HEK293 (cell line): ENCODE results near the gene IGF2BP2.

ENCODE experiments used
- CTCF ChIA-PET: fragments of 350-600 bp; formaldehyde crosslinking; extraction: SDS; loops from one replicate; lab custom pipeline; 2021; ENCODE audit warnings: antibody characterized with exemption; lab: Yijun Ruan, JAX
- POLR2A ChIA-PET: fragments of 300-600 bp; formaldehyde crosslinking; extraction: SDS; loops from one replicate; lab custom pipeline; 2020; ENCODE audit warnings: antibody characterized with exemption, inconsistent platforms; lab: Yijun Ruan, JAX
- H3K27ac ChIP-seq: fragments of 200-500 bp; sonication (Bioruptor generic); 2 replicates; pipeline ENCODE4 v1.5.1; 2014; ENCODE audit warnings: low read depth, low read length, control low read depth, inconsistent platforms; ENCODE audit errors: extremely low read depth
- H3K36me3 ChIP-seq, 2 experiments: fragments of 200-500 bp in 1 of 2; sonication (Bioruptor generic) in 1 of 2; 1 replicate in 1 of 2; 2 replicates in 1 of 2; pipeline ENCODE4 v1.5.1; 2014 to 2017; ENCODE audit warnings: inconsistent platforms in 2 of 2, low read length in 2 of 2; ENCODE audit not compliant: control insufficient read depth in 2 of 2, insufficient read depth in 1 of 2
- H3K4me1 ChIP-seq: fragments of 200-500 bp; sonication (Bioruptor generic); 2 replicates; pipeline ENCODE4 v1.5.1; 2014; ENCODE audit warnings: mild to moderate bottlenecking, low read length, inconsistent platforms; ENCODE audit not compliant: control insufficient read depth, insufficient read depth
- H3K4me3 ChIP-seq: 2 replicates; pipeline ENCODE4 v1.5.1; 2011; ENCODE audit warnings: low read depth, mild to moderate bottlenecking, control low read depth, low read length, moderate library complexity
- H3K9me3 ChIP-seq: fragments of 200-500 bp; sonication (Bioruptor generic); 2 replicates; pipeline ENCODE4 v1.5.1; 2014; ENCODE audit warnings: low read depth, low read length, inconsistent platforms; ENCODE audit not compliant: control insufficient read depth, insufficient read depth
- YY1 ChIP-seq: fragments of 450-650 bp; formaldehyde crosslinking; IDR thresholded peaks from 2 replicates; pipeline ENCODE4 v1.5.1; 2018; ENCODE audit warnings: missing biosample characterization, missing genetic modification characterization
- ZNF214 ChIP-seq: fragments of 450-650 bp; formaldehyde crosslinking; IDR thresholded peaks from 2 replicates; pipeline ENCODE4 v1.5.1; 2017; ENCODE audit warnings: missing biosample characterization, mild to moderate bottlenecking, missing genetic modification characterization, borderline replicate concordance
- ZNF335 ChIP-seq: fragments of 450-650 bp; formaldehyde crosslinking; conservative IDR thresholded peaks from 2 replicates; pipeline ENCODE4 v1.5.1; 2016; ENCODE audit warnings: missing biosample characterization, missing genetic modification characterization
- ZNF433 ChIP-seq: fragments of 450-650 bp; formaldehyde crosslinking; IDR thresholded peaks from 2 replicates; pipeline ENCODE4 v1.5.1; 2016; ENCODE audit warnings: missing biosample characterization, missing genetic modification characterization, low read depth
- ZNF529 ChIP-seq: fragments of 450-650 bp; formaldehyde crosslinking; IDR thresholded peaks from 2 replicates; pipeline ENCODE4 v1.5.1; 2017; ENCODE audit warnings: missing genetic modification characterization, missing biosample characterization; ENCODE audit not compliant: insufficient replicate concordance
- ZNF664 ChIP-seq: fragments of 450-650 bp; formaldehyde crosslinking; IDR thresholded peaks from 2 replicates; pipeline ENCODE4 v1.5.1; 2016; ENCODE audit warnings: missing biosample characterization, missing genetic modification characterization
- ZNF837 ChIP-seq: fragments of 450-650 bp; formaldehyde crosslinking; IDR thresholded peaks from 2 replicates; pipeline ENCODE4 v1.5.1; 2016; ENCODE audit warnings: missing biosample characterization, missing genetic modification characterization
- TF ChIP-seq, protein P1 (sequence below): fragments of 450-650 bp; formaldehyde crosslinking; IDR thresholded peaks from 2 replicates; pipeline ENCODE4 v1.5.1; 2016; ENCODE audit warnings: missing biosample characterization, missing genetic modification characterization
- TF ChIP-seq, protein P2 (sequence below): fragments of 450-650 bp; formaldehyde crosslinking; conservative IDR thresholded peaks from 2 replicates; pipeline ENCODE4 v1.5.1; 2016; ENCODE audit warnings: low read depth, missing biosample characterization, missing genetic modification characterization
- TF ChIP-seq, protein P3 (sequence below): fragments of 450-650 bp; formaldehyde crosslinking; IDR thresholded peaks from 2 replicates; pipeline ENCODE4 v1.5.1; 2016; ENCODE audit warnings: missing biosample characterization, missing genetic modification characterization, low read depth
- TF ChIP-seq, protein P4 (sequence below): fragments of 450-650 bp; formaldehyde crosslinking; IDR thresholded peaks from 2 replicates; pipeline ENCODE4 v1.5.0; 2017; ENCODE audit warnings: missing biosample characterization, missing genetic modification characterization, borderline replicate concordance
- TF ChIP-seq, protein P5 (sequence below): fragments of 450-650 bp; formaldehyde crosslinking; IDR thresholded peaks from 2 replicates; pipeline ENCODE4 v1.5.1; 2016; ENCODE audit warnings: missing biosample characterization, missing genetic modification characterization
- TF ChIP-seq, protein P6 (sequence below): fragments of 450-650 bp; formaldehyde crosslinking; IDR thresholded peaks from 2 replicates; pipeline ENCODE4 v1.5.1; 2016; ENCODE audit warnings: missing biosample characterization, missing genetic modification characterization

The IGF2BP2 gene

DNA sequence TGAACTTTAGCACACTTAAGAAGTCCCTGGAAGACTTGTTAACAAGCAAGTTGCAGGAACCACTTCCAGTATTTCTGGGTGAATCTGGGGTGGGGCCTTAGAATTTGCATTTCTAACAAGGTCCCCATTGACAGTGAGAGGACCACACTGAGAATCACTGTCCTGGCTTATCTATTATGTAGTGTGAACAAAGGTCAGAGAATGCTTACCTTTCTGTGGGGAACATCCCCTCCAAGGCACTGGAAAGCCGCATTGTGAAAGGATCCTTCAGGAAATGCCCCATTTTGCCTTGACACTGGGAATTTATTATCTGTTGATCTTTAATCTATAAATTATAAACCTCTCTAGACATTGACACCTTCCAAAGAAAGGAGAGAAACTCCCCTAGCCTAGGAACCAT is 74.8 kb downstream of the IGF2BP2 start (continued):
- TF ChIP-seq ZNF214 (tag by site-specific recombination) (no peak), YY1 (tag by site-specific recombination) (no peak), ZNF664 (tag by site-specific recombination) (no peak), ZNF433 (tag by site-specific recombination) (no peak), ZNF837 (tag by site-specific recombination) (no peak)
- TF ChIP-seq, protein P1, sequence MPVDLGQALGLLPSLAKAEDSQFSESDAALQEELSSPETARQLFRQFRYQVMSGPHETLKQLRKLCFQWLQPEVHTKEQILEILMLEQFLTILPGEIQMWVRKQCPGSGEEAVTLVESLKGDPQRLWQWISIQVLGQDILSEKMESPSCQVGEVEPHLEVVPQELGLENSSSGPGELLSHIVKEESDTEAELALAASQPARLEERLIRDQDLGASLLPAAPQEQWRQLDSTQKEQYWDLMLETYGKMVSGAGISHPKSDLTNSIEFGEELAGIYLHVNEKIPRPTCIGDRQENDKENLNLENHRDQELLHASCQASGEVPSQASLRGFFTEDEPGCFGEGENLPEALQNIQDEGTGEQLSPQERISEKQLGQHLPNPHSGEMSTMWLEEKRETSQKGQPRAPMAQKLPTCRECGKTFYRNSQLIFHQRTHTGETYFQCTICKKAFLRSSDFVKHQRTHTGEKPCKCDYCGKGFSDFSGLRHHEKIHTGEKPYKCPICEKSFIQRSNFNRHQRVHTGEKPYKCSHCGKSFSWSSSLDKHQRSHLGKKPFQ (tag by site-specific recombination), result no peak
- TF ChIP-seq, protein P2, sequence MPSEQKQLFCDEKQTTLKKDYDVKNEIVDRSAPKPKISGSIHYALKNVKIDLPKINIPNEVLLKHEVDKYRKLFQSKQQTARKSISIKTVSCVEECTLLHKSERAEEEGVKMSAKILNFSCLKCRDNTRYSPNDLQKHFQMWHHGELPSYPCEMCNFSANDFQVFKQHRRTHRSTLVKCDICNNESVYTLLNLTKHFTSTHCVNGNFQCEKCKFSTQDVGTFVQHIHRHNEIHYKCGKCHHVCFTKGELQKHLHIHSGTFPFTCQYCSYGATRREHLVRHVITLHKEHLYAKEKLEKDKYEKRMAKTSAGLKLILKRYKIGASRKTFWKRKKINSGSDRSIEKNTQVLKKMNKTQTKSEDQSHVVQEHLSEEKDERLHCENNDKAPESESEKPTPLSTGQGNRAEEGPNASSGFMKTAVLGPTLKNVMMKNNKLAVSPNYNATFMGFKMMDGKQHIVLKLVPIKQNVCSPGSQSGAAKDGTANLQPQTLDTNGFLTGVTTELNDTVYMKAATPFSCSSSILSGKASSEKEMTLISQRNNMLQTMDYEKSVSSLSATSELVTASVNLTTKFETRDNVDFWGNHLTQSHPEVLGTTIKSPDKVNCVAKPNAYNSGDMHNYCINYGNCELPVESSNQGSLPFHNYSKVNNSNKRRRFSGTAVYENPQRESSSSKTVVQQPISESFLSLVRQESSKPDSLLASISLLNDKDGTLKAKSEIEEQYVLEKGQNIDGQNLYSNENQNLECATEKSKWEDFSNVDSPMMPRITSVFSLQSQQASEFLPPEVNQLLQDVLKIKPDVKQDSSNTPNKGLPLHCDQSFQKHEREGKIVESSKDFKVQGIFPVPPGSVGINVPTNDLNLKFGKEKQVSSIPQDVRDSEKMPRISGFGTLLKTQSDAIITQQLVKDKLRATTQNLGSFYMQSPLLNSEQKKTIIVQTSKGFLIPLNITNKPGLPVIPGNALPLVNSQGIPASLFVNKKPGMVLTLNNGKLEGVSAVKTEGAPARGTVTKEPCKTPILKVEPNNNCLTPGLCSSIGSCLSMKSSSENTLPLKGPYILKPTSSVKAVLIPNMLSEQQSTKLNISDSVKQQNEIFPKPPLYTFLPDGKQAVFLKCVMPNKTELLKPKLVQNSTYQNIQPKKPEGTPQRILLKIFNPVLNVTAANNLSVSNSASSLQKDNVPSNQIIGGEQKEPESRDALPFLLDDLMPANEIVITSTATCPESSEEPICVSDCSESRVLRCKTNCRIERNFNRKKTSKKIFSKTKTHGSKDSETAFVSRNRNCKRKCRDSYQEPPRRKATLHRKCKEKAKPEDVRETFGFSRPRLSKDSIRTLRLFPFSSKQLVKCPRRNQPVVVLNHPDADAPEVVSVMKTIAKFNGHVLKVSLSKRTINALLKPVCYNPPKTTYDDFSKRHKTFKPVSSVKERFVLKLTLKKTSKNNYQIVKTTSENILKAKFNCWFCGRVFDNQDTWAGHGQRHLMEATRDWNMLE (tag by site-specific recombination), result no peak
- TF ChIP-seq, protein P3, sequence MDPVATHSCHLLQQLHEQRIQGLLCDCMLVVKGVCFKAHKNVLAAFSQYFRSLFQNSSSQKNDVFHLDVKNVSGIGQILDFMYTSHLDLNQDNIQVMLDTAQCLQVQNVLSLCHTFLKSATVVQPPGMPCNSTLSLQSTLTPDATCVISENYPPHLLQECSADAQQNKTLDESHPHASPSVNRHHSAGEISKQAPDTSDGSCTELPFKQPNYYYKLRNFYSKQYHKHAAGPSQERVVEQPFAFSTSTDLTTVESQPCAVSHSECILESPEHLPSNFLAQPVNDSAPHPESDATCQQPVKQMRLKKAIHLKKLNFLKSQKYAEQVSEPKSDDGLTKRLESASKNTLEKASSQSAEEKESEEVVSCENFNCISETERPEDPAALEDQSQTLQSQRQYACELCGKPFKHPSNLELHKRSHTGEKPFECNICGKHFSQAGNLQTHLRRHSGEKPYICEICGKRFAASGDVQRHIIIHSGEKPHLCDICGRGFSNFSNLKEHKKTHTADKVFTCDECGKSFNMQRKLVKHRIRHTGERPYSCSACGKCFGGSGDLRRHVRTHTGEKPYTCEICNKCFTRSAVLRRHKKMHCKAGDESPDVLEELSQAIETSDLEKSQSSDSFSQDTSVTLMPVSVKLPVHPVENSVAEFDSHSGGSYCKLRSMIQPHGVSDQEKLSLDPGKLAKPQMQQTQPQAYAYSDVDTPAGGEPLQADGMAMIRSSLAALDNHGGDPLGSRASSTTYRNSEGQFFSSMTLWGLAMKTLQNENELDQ (tag by site-specific recombination), result no peak
- TF ChIP-seq, protein P4, sequence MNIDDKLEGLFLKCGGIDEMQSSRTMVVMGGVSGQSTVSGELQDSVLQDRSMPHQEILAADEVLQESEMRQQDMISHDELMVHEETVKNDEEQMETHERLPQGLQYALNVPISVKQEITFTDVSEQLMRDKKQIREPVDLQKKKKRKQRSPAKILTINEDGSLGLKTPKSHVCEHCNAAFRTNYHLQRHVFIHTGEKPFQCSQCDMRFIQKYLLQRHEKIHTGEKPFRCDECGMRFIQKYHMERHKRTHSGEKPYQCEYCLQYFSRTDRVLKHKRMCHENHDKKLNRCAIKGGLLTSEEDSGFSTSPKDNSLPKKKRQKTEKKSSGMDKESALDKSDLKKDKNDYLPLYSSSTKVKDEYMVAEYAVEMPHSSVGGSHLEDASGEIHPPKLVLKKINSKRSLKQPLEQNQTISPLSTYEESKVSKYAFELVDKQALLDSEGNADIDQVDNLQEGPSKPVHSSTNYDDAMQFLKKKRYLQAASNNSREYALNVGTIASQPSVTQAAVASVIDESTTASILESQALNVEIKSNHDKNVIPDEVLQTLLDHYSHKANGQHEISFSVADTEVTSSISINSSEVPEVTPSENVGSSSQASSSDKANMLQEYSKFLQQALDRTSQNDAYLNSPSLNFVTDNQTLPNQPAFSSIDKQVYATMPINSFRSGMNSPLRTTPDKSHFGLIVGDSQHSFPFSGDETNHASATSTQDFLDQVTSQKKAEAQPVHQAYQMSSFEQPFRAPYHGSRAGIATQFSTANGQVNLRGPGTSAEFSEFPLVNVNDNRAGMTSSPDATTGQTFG (tag by site-specific recombination), result no peak
- TF ChIP-seq, protein P5, sequence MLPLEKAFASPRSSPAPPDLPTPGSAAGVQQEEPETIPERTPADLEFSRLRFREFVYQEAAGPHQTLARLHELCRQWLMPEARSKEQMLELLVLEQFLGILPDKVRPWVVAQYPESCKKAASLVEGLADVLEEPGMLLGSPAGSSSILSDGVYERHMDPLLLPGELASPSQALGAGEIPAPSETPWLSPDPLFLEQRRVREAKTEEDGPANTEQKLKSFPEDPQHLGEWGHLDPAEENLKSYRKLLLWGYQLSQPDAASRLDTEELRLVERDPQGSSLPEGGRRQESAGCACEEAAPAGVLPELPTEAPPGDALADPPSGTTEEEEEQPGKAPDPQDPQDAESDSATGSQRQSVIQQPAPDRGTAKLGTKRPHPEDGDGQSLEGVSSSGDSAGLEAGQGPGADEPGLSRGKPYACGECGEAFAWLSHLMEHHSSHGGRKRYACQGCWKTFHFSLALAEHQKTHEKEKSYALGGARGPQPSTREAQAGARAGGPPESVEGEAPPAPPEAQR (tag by site-specific recombination), result no peak
- TF ChIP-seq, protein P6, sequence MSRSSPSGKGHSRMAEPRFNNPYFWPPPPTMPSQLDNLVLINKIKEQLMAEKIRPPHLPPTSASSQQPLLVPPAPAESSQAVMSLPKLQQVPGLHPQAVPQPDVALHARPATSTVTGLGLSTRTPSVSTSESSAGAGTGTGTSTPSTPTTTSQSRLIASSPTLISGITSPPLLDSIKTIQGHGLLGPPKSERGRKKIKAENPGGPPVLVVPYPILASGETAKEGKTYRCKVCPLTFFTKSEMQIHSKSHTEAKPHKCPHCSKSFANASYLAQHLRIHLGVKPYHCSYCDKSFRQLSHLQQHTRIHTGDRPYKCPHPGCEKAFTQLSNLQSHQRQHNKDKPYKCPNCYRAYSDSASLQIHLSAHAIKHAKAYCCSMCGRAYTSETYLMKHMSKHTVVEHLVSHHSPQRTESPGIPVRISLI, result no peak
- TF ChIP-seq, all 188 proteins: peak for 0

DNA sequence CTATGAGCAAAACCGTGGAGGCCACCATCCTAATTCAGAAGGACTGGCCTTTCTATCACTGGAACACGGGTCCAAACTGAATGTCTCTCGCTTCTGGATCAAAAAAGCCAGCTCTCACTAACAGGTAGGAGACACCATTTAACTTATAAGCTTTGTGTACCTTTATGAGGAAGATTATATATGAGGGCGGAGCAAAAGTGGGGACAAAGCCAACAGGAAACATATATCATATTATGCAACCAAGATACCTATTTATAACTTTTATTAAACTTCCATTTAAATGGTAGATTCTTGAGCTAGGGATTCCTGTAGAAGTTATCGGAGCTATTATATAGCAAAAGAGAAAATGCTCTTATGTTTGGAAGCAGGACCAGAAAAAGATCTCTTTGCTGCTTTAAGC is 78.4 kb downstream of the IGF2BP2 start:
- H3K9me3 ChIP-seq, result no peaks in the 10 kb centered on the region
- TF ChIP-seq ZNF335 (tag by site-specific recombination) (no peak), ZNF529 (tag by site-specific recombination) (no peak)
- H3K4me3 ChIP-seq, result no peak overlapping the region
- no peaks in the 10 kb centered on the region for H3K36me3 ChIP-seq
- POLR2A ChIA-PET, result no interaction called here
- H3K4me1 ChIP-seq, result peaks cover 18% of the 10 kb centered on the region
- no peak overlapping the region for H3K27ac ChIP-seq
- CTCF ChIA-PET, result interaction anchor here (0.7 to 2.0 kb wide), 4 partner anchors 16 to 307 kb away, joined by 4 to 10 read pairs (median 6); no protein-coding TSS in a partner anchor
